Naive thymus-derived CD8-positive, alpha-beta T cell (primary cell): ENCODE data around the gene SLC25A21. TPM values are rescaled to one million over a fixed set of nuclear protein-coding genes. Genes with fewer than 3 reads are reported as not detected.
"Not testable (repeated sequence)": the region's sequence is repeated elsewhere in the genome, so short reads cannot be mapped to it uniquely, and the experiment has no call there.

ENCODE experiments used
- ATAC-seq, 2 donors: fragments of 150-1000 bp; cut with Tn5 transposase in 1 of 2; sonication (Bioruptor Pico), chemical (Tn5 transposase) in 1 of 2; 1 replicate in 1 of 2; 2 replicates in 1 of 2; pipeline ENCODE4 v1.10.0; 2021; ENCODE audit warnings: mild to moderate bottlenecking in 2 of 2, moderate library complexity in 2 of 2
- POLR2A ChIA-PET: fragments of 350-600 bp; sonication (Branson Sonifier 250); formaldehyde crosslinking; loops from one replicate; lab custom pipeline; 2021; ENCODE audit warnings: antibody characterized with exemption; lab: Charles Lee
- DNase-seq, 10 donors: peaks; one replicate each; pipeline versions ENCODE4 v3.0.0 to v3.0.0-alpha.2; 2020 to 2022
- H3K27ac Mint-ChIP-seq, 10 donors: one replicate each; pipeline ENCODE4 v1.8.0; 2020 to 2022; ENCODE audit warnings: mild to moderate bottlenecking in 10 of 10, mixed read lengths in 10 of 10, moderate library complexity in 4 of 10, inconsistent platforms in 1 of 10
- H3K27me3 Mint-ChIP-seq, 5 donors: one replicate each; pipeline ENCODE4 v1.8.0; 2021 to 2022; ENCODE audit warnings: mixed read lengths in 5 of 5
- H3K36me3 Mint-ChIP-seq, 3 donors: one replicate each; pipeline ENCODE4 v1.8.0; 2020 to 2022; ENCODE audit warnings: mixed read lengths in 3 of 3, mild to moderate bottlenecking in 2 of 3, inconsistent platforms in 1 of 3
- H3K4me1 Mint-ChIP-seq, 4 donors: one replicate each; pipeline ENCODE4 v1.8.0; 2021 to 2022; ENCODE audit warnings: mixed read lengths in 4 of 4
- H3K4me3 Mint-ChIP-seq, 10 donors: one replicate each; pipeline ENCODE4 v1.8.0; 2020 to 2022; ENCODE audit warnings: mild to moderate bottlenecking in 10 of 10, mixed read lengths in 10 of 10, moderate library complexity in 6 of 10, inconsistent platforms in 1 of 10
- H3K9me3 Mint-ChIP-seq, 9 donors: one replicate each; pipeline ENCODE4 v1.8.0; 2020 to 2022; ENCODE audit warnings: mixed read lengths in 9 of 9, mild to moderate bottlenecking in 3 of 9, inconsistent platforms in 1 of 9, moderate library complexity in 1 of 9
- polyA plus RNA-seq, 3 donors: library from polyadenylated mRNA; unstranded; fragments of 300-500 nt; fragmentation: Illumina TruSeq; gene quantifications; one replicate each; pipeline ENCODE4 v1.2.3, GENCODE V29; 2021
- total RNA-seq, 8 experiments: library from RNA in 2 of 8; stranded (reverse) in 2 of 8; gene quantifications; one replicate each; pipeline ENCODE4 v1.2.3 and lab custom pipeline; 2021 to 2026

Gene SLC25A21
- total and polyA plus RNA-seq, 5 experiments from 2014 or later = not detected

DNA sequence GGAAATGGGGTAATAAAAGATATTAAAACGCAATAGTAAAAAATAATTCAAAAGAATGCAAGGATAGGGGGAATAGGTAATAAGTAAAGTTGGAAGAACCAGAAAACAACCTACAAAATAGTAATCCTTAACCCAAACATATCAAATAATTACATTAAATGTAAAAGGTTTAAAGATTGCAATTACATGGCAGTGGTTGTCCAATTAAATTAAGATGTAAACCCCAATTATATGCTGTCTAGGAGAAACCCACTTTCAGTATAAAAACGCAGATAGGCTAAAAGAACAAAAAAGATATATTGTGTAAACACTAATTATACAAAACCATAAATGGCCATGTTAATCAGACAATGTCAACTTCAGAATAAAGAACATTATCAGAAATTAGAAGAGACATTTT lies 247.3 kb downstream of the SLC25A21 start:
- Mint-ChIP-seq H3K4me1 (no peaks in the 10 kb centered on the region), H3K27ac (no peak overlapping the region), H3K4me3 (no peak overlapping the region), H3K9me3 (peaks cover 0 to 20% (median 2%) of the 10 kb centered on the region in 9 donors), H3K27me3 (no peaks in the 10 kb centered on the region), H3K36me3 (no peaks in the 10 kb centered on the region)
- ATAC-seq (no peak), DNase-seq (no peak)
- POLR2A ChIA-PET = no interaction called here

- no peaks in the 10 kb centered on the region for H3K36me3 Mint-ChIP-seq
- no peak overlapping the region for H3K27ac Mint-ChIP-seq
- H3K27me3 Mint-ChIP-seq = peaks cover 0 to 5% (median 0%) of the 10 kb centered on the region in 5 donors
These were observed 255.7 kb downstream of the SLC25A21 start for GRCh38 chr14:36916668-36917067.

DNA sequence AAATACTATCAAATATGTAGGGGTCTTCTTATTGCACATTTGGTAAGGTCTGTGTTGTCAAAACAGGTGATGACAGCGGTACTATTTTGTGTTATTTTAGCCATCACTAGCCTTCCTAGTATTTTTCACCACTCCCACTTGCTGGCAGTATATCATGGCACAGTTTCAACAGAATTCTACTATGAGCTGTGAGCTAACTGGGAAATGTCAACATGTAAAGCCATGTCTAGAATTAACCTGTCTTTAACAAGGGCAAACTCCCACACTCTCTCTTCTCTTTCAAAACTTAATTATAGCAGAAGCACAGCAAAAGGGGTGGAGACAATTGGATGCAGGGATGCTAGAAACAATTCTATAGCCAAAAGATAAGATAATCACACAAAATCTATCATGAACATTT lies 257.3 kb downstream of the SLC25A21 start:
- Mint-ChIP-seq H3K27me3 (peaks cover 0 to 5% (median 0%) of the 10 kb centered on the region in 5 donors), H3K4me3 (no peak overlapping the region), H3K9me3 (peaks cover 0 to 4% (median 0%) of the 10 kb centered on the region in 9 donors), H3K36me3 (no peaks in the 10 kb centered on the region), H3K4me1 (no peaks in the 10 kb centered on the region), H3K27ac (no peak overlapping the region)
- POLR2A ChIA-PET = no interaction called here
- ATAC-seq = no peak
- DNase-seq = no peak

More at GRCh38 chr14:36916668-36917067, 255.7 kb downstream of the SLC25A21 start:
- DNase-seq (no peak), ATAC-seq (no peak)
- Mint-ChIP-seq H3K9me3 (peaks cover 0 to 4% (median 0%) of the 10 kb centered on the region in 9 donors), H3K4me1 (no peaks in the 10 kb centered on the region), H3K4me3 (no peak overlapping the region)
- POLR2A ChIA-PET = no interaction called here

GRCh38 chr14:36910578-36910977 lies 261.8 kb downstream of the SLC25A21 start:
- no peak overlapping the region for H3K27ac Mint-ChIP-seq
- no peak for ATAC-seq

DNA sequence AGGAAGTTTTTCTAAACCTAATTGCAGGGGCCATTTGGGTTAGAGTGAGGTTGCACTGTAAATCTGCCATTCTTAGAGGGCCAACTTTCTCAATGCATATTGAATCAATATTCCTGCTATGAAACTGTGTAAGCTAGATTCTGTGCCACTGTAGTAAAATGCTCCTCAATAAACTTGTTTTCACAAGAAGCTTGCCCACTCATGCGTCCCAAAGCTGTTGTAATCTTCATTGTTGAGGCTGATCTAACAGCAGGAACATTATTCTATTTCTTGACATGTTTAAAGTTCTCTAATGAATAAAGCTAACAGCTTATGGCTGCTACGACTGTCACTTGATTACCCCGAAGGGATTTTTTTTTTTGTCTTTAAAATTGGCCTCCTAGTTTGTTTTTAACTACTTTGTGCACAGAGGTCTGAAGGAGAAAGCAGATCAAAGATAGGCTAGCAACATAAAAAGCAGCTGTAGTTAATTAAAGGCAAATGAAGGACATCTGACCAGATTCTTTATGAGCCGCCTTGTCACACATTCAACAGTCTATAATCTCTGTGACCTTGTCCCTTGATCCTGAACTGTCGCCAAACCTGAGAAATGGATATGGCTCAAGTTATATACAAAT lies 267.0 kb downstream of the SLC25A21 start:
- no peak for DNase-seq
- H3K9me3 Mint-ChIP-seq = peaks cover 0 to 13% (median 1%) of the 10 kb centered on the region in 9 donors
- H3K4me3 Mint-ChIP-seq = no peak overlapping the region

More at GRCh38 chr14:36910578-36910977, 261.8 kb downstream of the SLC25A21 start:
- Mint-ChIP-seq H3K4me3 (no peak overlapping the region), H3K9me3 (peaks cover 0 to 5% (median 0%) of the 10 kb centered on the region in 9 donors), H3K36me3 (no peaks in the 10 kb centered on the region), H3K4me1 (no peaks in the 10 kb centered on the region), H3K27me3 (peaks cover 0 to 4% (median 0%) of the 10 kb centered on the region in 5 donors)
- DNase-seq = no peak
- POLR2A ChIA-PET = no interaction called here

DNA sequence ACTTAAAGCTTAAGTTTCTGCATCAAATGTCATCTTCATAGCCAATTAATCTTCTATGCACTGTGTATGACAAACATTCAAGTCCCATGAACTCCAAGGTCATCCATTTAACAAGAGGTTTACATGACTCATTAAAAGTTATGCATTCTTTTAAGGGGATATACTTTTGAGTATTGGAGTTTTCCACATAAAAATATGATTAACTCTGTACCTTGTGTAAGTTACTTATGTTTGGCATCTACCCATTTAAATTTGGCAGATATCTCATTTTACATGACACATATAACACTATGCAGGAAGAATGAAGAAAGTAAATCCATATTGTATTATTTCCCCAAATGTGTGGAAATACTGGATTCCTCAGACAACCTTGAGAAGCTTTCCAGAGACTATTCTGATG lies 270.5 kb downstream of the SLC25A21 start:
- H3K36me3 Mint-ChIP-seq = no peaks in the 10 kb centered on the region
- no peak overlapping the region for H3K27ac Mint-ChIP-seq
- H3K9me3 Mint-ChIP-seq = peaks cover 0 to 21% (median 5%) of the 10 kb centered on the region in 9 donors
- no peak overlapping the region for H3K4me3 Mint-ChIP-seq
- H3K27me3 Mint-ChIP-seq = no peaks in the 10 kb centered on the region
- POLR2A ChIA-PET = no interaction called here
- ATAC-seq = no peak
- DNase-seq = no peak
- H3K4me1 Mint-ChIP-seq = no peaks in the 10 kb centered on the region

More for the DNA sequence above, 267.0 kb downstream of the SLC25A21 start:
- Mint-ChIP-seq H3K27ac (no peak overlapping the region), H3K36me3 (no peaks in the 10 kb centered on the region), H3K27me3 (peaks cover 0 to 4% (median 0%) of the 10 kb centered on the region in 5 donors), H3K4me1 (no peaks in the 10 kb centered on the region)
- no peak for ATAC-seq
- POLR2A ChIA-PET = no interaction called here

- H3K4me3 Mint-ChIP-seq = no peak overlapping the region
- H3K27me3 Mint-ChIP-seq = no peaks in the 10 kb centered on the region
- no peak for ATAC-seq
- H3K36me3 Mint-ChIP-seq = no peaks in the 10 kb centered on the region
- DNase-seq = no peak
- H3K9me3 Mint-ChIP-seq = peaks cover 0 to 23% (median 5%) of the 10 kb centered on the region in 9 donors
- POLR2A ChIA-PET = no interaction called here
- H3K27ac Mint-ChIP-seq = no peak overlapping the region
- no peaks in the 10 kb centered on the region for H3K4me1 Mint-ChIP-seq
These were observed 271.6 kb downstream of the SLC25A21 start for GRCh38 chr14:36900846-36901245.

GRCh38 chr14:36896300-36896699 lies 276.1 kb downstream of the SLC25A21 start:
- H3K36me3 Mint-ChIP-seq, H3K27me3 Mint-ChIP-seq, DNase-seq, ATAC-seq, H3K4me1 Mint-ChIP-seq, H3K27ac Mint-ChIP-seq, H3K4me3 Mint-ChIP-seq, POLR2A ChIA-PET: not testable (repeated sequence)
- H3K9me3 Mint-ChIP-seq = peaks cover 0 to 21% (median 7%) of the 10 kb centered on the region in 9 donors

DNA sequence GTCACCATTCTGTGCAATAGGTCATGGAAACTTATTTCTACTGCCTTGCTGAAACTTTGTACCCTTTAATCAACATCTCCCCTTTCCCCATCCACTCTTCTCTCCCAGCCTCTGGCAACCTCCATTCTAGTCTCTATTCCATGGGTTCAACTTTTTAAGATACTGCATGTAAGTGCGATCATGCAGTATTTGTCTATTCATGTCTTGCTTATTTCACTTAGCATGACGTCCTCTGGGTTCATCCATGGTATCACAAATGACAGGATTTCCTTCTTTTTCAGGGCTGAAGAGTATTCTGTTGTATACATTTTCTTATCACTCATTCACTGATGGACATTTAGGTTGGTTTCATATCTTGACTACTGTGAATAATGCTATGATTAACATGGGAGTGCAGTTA lies 288.4 kb downstream of the SLC25A21 start:
- H3K36me3 Mint-ChIP-seq = no peaks in the 10 kb centered on the region
- no peak overlapping the region for H3K27ac Mint-ChIP-seq
- no peak for DNase-seq
- POLR2A ChIA-PET = no interaction called here
- no peaks in the 10 kb centered on the region for H3K4me1 Mint-ChIP-seq
- no peak overlapping the region for H3K4me3 Mint-ChIP-seq
- no peak for ATAC-seq
- H3K9me3 Mint-ChIP-seq = peaks cover 0 to 23% (median 3%) of the 10 kb centered on the region in 9 donors
- peaks cover 0 to 1% (median 0%) of the 10 kb centered on the region in 5 donors for H3K27me3 Mint-ChIP-seq

- POLR2A ChIA-PET = no interaction called here
- H3K36me3 Mint-ChIP-seq = no peaks in the 10 kb centered on the region
- ATAC-seq (no peak), DNase-seq (no peak)
- peaks cover 0 to 32% (median 0%) of the 10 kb centered on the region in 9 donors for H3K9me3 Mint-ChIP-seq
- no peak overlapping the region for H3K4me3 Mint-ChIP-seq
- H3K27me3 Mint-ChIP-seq = peaks cover 0 to 5% (median 1%) of the 10 kb centered on the region in 5 donors
- H3K27ac Mint-ChIP-seq = no peak overlapping the region
- no peaks in the 10 kb centered on the region for H3K4me1 Mint-ChIP-seq
These were observed 292.1 kb downstream of the SLC25A21 start for GRCh38 chr14:36880276-36880675.

DNA sequence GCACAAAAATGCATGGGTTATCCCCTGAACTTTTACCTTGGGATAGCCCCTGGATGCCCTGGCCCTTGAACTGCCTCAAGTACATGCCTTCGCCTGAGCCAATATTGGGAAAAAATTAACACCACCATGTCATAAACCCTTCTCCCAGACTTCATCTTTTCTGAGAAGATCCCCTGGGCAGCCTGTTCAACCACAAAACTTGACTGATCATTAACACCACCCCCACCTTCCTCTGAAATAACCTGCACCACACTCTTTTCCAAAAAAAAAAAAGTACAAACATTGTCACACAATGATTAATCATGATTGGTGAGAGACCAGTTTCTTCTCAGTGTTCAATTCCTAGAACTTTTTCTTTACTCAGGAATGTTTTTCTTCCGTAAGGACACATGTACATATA lies 292.8 kb downstream of the SLC25A21 start:
- Mint-ChIP-seq H3K36me3 (no peaks in the 10 kb centered on the region), H3K9me3 (peaks cover 0 to 32% (median 0%) of the 10 kb centered on the region in 9 donors), H3K4me3 (no peak overlapping the region), H3K4me1 (no peaks in the 10 kb centered on the region), H3K27me3 (peaks cover 0 to 5% (median 1%) of the 10 kb centered on the region in 5 donors), H3K27ac (no peak overlapping the region)
- POLR2A ChIA-PET = no interaction called here
- ATAC-seq (no peak), DNase-seq (no peak)

DNA sequence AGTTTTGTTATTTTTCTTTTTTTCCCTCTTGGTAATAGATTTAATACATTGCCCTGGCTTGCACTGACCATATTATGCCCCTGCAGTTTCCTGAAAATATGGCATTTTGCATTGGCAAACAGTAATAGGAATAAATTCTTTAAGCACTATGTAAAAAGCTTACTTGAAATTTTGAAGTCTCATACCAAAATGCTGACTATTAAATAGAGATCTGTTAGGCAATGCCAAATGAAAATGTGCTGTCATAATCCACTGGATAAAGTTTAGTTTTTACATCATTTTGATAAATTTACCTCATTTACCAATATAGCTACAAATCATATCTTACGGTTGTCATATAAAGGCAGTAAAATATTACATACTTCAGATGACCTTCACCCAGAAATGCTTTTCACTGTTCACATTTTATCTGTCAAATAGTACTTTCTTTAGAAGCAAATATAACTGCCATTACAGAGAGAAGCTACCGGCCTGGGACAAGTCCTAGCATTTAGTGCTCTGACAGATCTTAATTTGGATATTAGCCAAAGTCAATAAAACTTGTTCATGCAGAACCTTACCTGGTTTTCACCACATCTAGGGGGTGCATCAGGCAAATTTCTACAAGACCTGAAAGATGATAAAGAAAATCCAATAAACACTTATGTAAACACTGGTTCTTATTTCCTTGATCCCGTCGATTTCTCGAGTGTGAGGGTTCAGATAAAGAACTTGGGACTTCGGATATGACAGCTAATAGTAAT lies 297.8 kb downstream of the SLC25A21 start:
- POLR2A ChIA-PET = no interaction called here
- Mint-ChIP-seq H3K27ac (no peak overlapping the region), H3K9me3 (peaks cover 0 to 11% (median 0%) of the 10 kb centered on the region in 9 donors), H3K4me3 (no peak overlapping the region), H3K4me1 (no peaks in the 10 kb centered on the region), H3K36me3 (no peaks in the 10 kb centered on the region), H3K27me3 (peaks cover 0 to 5% (median 0%) of the 10 kb centered on the region in 5 donors)
- ATAC-seq = no peak
- no peak for DNase-seq

GRCh38 chr14:36870776-36871175 lies 301.6 kb downstream of the SLC25A21 start:
- ATAC-seq (no peak), DNase-seq (no peak)
- Mint-ChIP-seq H3K4me1 (no peaks in the 10 kb centered on the region), H3K9me3 (peaks cover 0 to 11% (median 2%) of the 10 kb centered on the region in 9 donors), H3K27me3 (peaks cover 0 to 4% (median 0%) of the 10 kb centered on the region in 5 donors), H3K4me3 (no peak overlapping the region), H3K27ac (no peak overlapping the region), H3K36me3 (no peaks in the 10 kb centered on the region)
- POLR2A ChIA-PET = no interaction called here
